Superior temporal gyrus (tissue), 1 donor: ENCODE measurements around the gene STX8.
A peak's percentile ranks its signal among the peaks of the same experiment; 100 is the strongest.

ENCODE experiments used
- DNase-seq: peaks from one replicate; pipeline ENCODE4 v3.0.0-alpha.2; 2016; ENCODE audit errors: extremely low spot score

STX8 gene

DNA sequence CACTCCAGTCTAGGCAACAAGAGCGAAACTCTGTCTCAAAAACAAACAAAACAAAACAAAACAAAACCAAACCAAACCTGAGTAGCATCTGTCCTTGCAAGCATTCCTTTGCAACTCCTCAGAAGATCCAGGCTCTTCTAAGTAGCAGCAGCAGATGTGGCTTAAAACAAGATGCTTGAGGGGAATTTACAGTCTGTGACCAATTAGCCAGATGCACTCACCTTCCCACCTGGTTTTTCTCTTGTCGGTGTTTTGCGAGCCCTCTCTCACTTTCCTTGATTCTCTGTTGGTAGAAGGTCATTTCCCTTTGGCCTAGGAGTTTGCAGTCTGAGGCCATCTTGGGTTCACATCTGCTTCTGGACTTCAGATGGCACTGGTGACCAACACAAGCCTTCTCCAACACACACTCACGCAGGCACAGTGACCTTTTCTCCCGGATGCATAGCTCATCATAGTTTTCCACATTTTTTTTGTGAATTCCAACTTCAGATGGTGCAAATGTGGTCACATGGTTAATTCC is 276.8 kb downstream of the STX8 start:
- no peak for DNase-seq

DNA sequence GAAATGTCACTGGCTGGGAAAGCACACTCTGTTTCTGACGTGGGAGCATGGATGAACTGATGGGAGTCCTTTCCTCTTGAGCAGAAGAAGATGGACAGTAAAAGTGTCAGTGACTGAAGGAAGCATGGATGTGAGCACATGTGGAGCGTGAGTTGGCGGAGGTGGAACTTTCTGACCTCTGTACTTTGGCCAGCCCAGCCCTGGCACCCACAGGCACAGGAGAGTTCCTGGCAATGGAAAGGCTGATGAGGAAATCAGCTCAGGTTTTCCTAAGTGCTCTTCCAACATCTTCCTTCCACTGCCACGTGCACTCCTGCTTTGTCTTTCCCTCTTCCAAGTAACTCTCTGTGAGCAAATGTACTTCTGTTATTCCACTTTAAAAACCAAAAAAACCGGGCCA is 277.5 kb downstream of the STX8 start:
- DNase-seq = no peak

DNA sequence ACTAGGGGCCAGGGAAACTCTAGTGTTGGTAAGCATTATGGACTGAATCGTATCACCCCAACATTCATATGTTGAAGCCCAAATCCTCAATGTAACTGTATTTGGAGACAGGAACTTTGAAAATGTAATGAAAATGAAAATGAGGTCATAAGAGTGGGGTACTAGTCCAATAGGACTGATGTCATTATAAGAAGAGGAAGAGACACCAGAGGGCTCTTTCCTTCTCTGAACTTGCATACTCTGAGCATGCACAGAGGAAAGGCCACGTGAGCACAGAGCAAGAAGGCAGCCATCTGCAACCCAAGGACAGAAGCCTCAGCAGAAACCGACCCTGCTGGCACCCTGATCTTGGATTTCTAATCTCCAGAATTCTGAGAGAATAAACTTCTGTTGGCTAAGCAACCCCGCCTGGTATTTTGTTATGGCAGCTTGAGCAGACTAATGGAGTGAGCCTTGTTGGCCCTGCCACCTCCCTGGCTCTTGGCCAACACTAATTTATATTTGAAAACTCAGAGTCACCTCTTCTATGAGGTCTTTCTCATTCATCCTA is 280.9 kb downstream of the STX8 start:
- DNase-seq = no peak

DNA sequence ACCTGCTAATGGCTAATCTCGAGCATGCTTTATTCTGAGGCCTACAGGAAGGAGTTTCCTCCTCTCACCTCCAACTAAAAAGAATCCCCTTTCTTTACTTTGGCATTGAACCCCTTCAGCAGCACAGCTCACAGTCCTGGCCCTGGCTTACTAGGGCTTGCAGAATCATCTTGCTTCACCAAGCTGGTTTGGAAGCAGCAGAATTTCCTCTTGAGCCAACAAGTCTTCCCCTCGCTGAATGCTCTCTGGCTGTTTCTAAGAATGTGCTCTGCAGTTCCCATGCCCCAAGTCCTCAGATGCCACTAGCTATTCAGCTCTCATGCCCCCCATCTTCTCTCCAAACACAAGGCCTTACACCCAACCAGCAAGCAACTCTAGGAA is 283.1 kb downstream of the STX8 start:
- DNase-seq = no peak

- peak; percentile 64 for DNase-seq
These were observed 283.6 kb downstream of the STX8 start for GRCh38 chr17:9291912-9292560.

DNA sequence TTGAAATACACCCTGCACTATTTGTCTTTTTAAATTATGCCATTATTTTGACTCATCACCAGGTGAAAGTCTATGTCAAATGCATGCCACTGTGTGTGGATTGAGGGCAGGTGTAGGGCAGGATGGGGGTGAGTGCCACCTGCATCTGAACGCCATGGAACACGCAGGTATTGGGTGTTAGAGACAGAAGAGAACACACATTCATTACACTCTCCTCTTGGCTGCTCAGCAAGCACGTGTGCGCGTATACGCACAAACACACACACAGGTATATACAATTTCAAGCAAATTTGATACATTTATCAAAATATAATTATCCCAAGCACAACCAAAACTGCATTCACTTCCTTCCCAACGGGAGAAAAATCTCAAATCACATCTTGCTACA is 285.4 kb downstream of the STX8 start:
- no peak for DNase-seq

- no peak for DNase-seq
These were observed 288.3 kb downstream of the STX8 start for GRCh38 chr17:9287306-9287705.

DNA sequence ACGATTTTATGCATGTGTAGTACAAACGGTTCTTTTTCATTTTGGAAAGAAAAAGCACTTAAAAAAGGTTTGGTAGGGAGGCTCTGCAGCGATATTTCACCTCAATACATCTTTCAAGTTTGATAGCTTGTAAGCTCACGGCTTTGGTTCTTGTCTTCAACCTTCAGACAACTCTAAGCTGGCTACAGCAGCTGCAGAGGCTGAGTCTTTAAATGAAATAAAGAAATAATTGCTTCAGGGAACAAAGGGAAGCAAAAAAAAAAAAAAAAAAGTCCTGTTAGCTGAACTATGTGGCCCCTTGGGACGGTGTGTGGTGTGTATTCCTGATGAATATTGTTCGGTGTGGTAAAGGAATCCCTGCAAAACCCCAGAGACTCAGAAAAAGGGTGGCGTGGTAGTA is 289.2 kb downstream of the STX8 start:
- no peak for DNase-seq

DNA sequence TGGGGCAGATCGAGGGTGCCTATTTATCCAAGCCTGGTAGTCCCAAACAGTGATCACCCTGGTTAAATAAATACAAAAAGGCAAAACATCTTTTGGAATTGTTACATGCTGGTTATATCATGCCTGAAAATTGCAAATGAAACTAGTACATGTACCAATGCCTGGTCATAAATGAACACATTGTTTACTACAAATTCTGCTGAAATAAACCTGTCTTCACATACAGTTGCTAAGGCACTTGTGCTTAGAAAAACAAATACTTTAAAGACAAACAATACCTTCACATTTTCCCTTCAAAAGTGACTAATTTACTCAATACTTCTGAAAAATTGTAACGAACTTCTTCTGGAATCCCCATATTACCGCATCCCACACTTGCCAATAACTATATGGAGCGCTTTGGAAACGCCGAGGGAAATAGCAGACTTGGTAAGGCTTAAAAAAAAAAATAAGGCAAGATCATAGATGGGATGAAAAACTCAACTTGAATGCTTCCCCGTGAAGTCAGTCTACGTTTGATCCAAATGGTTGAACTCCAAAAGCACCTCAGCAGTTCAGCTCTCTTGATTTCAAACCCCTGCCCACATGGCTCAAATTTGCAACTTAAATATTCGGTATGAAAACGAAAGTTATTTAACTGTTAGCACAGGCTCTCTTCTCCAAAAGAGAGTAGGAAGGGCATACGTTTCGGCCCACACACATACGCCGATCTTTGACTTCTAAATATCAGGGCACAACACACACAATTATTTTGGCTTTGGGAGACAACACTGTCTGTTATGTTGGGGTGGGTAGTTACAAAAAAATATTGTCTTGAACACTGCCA is 289.8 kb downstream of the STX8 start:
- no peak for DNase-seq

DNA sequence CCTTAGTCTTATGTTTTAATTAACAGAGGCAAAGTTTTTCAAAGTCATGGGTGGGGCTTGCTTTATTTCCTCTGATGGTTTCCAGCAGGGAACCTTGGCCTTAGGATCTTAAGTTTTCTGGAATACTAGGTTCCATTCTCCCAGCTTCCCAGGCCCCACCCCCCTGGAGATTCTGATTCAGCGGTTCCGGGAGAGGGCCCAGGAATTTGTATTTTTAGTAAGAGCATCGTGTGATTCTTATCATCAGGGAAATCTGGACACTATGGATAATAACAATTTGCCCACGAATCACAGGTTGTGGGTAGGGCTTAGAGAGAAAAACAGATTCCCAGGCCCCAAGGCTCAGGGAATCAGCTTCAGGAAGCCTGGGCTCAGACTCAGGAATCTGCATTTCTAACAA is 290.7 kb downstream of the STX8 start:
- DNase-seq = no peak

DNA sequence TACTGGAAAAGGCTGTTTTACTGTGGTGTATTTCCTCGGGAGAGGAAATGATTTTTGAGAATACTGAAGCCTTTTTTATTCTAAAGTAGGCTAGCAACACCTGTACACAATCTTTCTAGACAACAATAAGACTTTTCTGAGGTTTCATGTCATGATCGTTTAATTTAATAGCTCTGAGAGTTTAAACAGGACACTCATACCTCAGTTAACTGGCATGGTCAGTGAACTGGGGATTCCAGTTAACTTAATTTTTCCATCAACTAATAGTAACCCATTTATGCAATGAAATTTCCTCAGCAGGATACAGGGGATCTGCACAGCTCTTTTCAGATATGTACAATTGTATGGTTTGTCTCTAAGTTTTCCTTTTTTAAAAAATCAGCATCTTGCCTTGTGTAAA is 291.7 kb downstream of the STX8 start:
- DNase-seq = no peak

DNA sequence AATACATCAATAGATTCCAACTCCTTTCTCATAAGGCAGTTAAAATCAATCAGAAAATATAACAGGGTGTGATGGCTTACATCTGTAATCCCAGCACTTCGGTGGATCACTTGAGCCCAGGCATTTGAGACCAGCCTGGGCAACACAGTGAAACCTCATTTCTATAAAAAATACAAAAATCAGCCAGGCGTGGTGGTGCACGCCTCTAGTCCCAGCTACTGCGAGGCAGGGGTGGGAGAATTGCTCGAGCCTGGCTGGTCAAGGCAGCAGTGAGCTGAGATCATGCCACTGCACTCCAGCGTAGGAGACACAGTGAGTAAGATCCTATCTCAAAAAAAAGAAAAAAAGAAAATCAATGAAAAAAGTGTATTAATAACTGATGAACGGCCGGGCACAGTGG is 295.7 kb downstream of the STX8 start:
- DNase-seq = no peak

- DNase-seq = no peak
These were observed 300.6 kb downstream of the STX8 start for GRCh38 chr17:9274973-9275372.

DNA sequence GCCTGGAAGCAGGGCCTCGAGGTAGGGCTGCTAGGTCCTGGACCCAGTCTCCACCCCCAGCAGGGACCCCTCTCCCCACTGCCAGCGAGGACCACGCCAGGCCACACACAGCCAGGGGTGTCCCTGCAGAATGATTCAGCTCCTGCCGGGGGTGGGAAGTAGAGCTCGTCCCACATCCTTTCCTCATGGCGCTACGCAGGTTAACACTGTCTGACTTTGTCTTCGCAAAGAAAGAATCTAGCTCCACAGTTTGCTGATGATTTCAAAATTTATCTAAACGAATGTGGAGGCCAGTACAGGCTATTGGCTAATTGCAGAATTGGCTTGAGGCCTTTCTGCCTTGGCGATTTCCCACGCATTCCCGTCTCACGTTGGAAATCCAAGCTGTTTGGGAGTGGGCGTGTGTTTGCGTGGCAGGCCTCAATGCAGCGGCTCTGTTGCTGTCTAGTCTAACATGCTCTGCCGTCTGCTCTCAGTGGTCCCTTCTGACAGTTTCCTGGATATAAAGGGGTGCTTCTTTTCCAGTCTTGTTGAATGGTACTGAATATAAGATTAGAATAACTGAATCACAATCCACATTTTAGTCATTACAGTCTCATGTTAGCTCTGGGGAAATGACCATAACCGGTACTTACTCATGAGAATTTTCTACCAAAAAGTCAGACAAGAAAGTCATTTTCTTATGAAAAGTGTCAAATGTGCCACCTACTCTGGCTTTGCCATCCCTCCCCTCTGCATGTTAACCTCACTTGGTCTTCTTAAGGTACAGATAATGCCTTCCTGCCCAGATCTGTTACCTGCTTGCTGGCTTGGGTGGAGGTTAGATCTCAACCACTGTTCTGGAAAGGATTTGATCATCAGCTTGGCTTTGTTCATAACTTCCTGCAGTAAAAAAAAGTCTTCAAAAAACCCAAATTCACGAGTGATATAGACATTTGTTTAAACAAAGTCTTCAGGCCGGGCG is 301.9 kb downstream of the STX8 start:
- DNase-seq = no peak

- DNase-seq = no peak
These were observed 303.0 kb downstream of the STX8 start for GRCh38 chr17:9272501-9273200.

GRCh38 chr17:9271989-9272388 is 303.6 kb downstream of the STX8 start:
- DNase-seq = peak; percentile 92

- DNase-seq = no peak
These were observed 304.7 kb downstream of the STX8 start for GRCh38 chr17:9270921-9271320.

GRCh38 chr17:9269350-9270035 is 306.1 kb downstream of the STX8 start:
- peak; percentile 38 for DNase-seq

DNA sequence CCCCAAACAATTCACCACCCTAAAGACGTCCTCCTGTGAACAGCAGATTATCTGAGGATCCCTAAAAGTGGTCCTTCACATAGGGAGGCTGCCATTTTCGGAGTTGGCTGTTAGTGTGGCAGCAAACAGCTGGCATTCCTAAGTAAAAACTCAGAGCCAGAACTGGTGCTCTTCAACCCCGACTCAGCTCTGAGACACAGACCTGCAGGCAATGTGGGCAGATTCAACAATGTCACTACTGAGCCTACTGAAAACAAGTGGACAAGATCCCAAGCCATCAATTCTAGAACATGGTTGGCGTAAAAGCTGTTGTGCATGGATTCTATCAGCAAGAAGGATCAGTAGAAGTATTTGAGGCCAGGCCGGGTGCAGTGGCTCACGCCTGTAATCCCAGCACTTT is 307.1 kb downstream of the STX8 start:
- DNase-seq = no peak

DNA sequence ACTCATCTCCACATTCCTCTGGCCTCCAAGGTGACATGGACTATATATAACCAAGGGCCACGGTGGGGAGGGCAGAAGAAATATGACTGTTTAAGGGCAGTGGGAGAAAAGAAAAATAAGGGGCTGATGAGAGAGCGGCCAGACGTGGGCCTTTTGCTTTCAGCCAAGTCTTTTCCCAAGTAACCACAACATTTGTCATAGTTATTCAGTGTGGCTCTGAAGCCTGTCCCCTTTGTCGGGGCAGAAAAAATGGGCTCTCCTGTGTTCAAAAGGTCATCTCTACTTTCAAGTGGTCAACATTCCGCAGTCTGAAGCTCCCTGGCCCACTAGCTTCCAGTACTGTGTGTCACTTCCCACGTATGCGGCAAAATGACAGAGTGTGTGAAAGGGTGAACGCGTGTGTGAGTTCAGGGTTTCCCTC is 308.9 kb downstream of the STX8 start:
- DNase-seq = no peak
